ENCODE data around the gene GLS2. TPM values are rescaled to one million over a fixed set of nuclear protein-coding genes. Genes with fewer than 3 reads are reported as not detected.

GLS2 gene
- total and polyA plus RNA-seq, 9 of the 15 experiments (the other 6 are each of a cell fraction or from before 2014, with no cell fraction given): 0.11 TPM; not detected in 8

DNA sequence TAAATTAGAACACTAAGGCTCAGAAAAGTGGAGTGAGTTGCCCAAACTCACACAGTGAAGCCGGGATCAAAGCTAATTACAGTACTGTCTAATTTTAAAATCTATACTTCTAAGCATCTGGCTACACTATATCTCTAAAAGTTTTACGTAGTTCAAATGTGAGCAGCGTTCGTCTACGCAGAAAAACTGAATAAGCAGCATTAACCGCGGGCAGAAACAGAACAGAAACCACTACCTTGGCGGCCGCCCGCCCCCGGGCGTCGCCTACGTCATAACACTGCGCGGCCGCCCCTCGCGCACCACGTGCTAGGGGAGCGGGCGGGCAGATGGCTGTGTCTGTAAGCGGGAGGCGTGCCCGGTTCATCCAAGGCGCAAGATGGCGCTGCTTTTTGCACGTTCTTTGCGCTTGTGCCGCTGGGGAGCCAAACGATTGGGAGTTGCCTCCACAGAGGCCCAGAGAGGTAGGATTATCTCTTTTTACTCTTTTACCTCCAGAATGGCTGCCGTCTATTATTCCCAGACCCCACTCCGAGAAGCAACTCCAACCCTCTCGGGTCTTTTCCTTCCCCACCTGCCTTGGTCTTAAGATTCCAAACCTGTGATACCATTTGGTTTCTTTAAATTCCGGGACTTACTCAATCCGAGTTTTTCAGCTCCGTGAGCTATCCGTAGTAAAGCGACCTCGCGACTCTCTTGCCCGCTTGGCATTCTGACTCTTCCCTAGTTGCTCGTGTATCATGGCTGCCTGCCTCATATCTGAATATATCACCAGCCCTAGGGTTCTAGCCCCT lies 19.6 kb downstream of the GLS2 start, which contains the start of gene SPRYD4 (continued):
- TF ChIP-seq DDX20 (tag; IDR thresholded peaks at IDR 0.05; ENCODE audit: low read depth) (no peak), NKRF (IDR thresholded peaks at IDR 0.05; ENCODE audit: borderline replicate concordance) (peak; percentile 98), TCF7 (IDR thresholded peaks at IDR 0.05; ENCODE audit: borderline replicate concordance) (no peak), ARHGAP35 (IDR thresholded peaks at IDR 0.05; ENCODE audit: partially characterized antibody) (no peak), ZNF217 (CRISPR knock-in tag; IDR thresholded peaks at IDR 0.05) (no peak), YBX1 (IDR thresholded peaks at IDR 0.05) (no peak), ZNF143 (CRISPR knock-in tag; IDR thresholded peaks at IDR 0.05) (no peak), ELF4 (CRISPR knock-in tag; IDR thresholded peaks at IDR 0.05) (no peak), ZNF165 (CRISPR knock-in tag; IDR thresholded peaks at IDR 0.05; ENCODE audit: borderline replicate concordance) (no peak), ZKSCAN3 (CRISPR knock-in tag; IDR thresholded peaks at IDR 0.05) (no peak), MBD2 (IDR thresholded peaks at IDR 0.05; ENCODE audit: borderline replicate concordance, low read depth) (peak; percentile 88), ZNF263 (CRISPR knock-in tag; IDR thresholded peaks at IDR 0.05; ENCODE audit: borderline replicate concordance) (no peak; the same call in 1 of the 2 replicates), ZNF121 (CRISPR knock-in tag; conservative IDR thresholded peaks at IDR 0.05) (no peak), AFF1 (IDR thresholded peaks at IDR 0.05; ENCODE audit: low read depth in 1 of 2, partially characterized antibody in 2 of 2) (peak; percentile 12 to 60), PHB (CRISPR knock-in tag; IDR thresholded peaks at IDR 0.05) (no peak), SPI1 (IDR thresholded peaks at IDR 0.05; ENCODE audit: borderline replicate concordance, low read depth, low read length) (no peak)
- TF ChIP-seq, protein P1, sequence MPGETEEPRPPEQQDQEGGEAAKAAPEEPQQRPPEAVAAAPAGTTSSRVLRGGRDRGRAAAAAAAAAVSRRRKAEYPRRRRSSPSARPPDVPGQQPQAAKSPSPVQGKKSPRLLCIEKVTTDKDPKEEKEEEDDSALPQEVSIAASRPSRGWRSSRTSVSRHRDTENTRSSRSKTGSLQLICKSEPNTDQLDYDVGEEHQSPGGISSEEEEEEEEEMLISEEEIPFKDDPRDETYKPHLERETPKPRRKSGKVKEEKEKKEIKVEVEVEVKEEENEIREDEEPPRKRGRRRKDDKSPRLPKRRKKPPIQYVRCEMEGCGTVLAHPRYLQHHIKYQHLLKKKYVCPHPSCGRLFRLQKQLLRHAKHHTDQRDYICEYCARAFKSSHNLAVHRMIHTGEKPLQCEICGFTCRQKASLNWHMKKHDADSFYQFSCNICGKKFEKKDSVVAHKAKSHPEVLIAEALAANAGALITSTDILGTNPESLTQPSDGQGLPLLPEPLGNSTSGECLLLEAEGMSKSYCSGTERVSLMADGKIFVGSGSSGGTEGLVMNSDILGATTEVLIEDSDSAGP (CRISPR knock-in tag; IDR thresholded peaks at IDR 0.05): no peak

All from K562 (cell line).